IMR-90 (cell line): ENCODE measurements around the gene HMG20B.

Experiments used
- BHLHE40 ChIP-seq: fragments of 150-350 bp; IDR thresholded peaks from 2 replicates; pipeline ENCODE4 v1.6.1; 2016; ENCODE audit warnings: mild to moderate bottlenecking, low read depth, low read length
- CEBPB ChIP-seq: IDR thresholded peaks from 2 replicates; pipeline ENCODE4 v1.6.1; 2012; ENCODE audit warnings: low read depth, low read length, improper control_type of control experiment
- CTCF ChIP-seq: conservative IDR thresholded peaks from 2 replicates; pipeline ENCODE4 v1.5.1; 2012; ENCODE audit warnings: mild to moderate bottlenecking, low read depth, low read length, improper control_type of control experiment
- ELK1 ChIP-seq: fragments of 150-350 bp; IDR thresholded peaks from 2 replicates; pipeline ENCODE4 v1.6.1; 2016; ENCODE audit warnings: low read depth, mild to moderate bottlenecking, low read length, moderate library complexity, borderline replicate concordance
- FOS ChIP-seq: fragments of 150-350 bp; IDR thresholded peaks from 2 replicates; pipeline ENCODE4 v1.6.1; 2016; ENCODE audit warnings: low read depth, low read length
- MAFK ChIP-seq: IDR thresholded peaks from 2 replicates; pipeline ENCODE4 v1.6.1; 2012; ENCODE audit warnings: low read depth, low read length, improper control_type of control experiment
- MXI1 ChIP-seq: IDR thresholded peaks from 2 replicates; pipeline ENCODE4 v1.6.1; 2012; ENCODE audit warnings: low read depth, mild to moderate bottlenecking, low read length, moderate library complexity, borderline replicate concordance
- POLR2A ChIP-seq: IDR thresholded peaks from 2 replicates; pipeline ENCODE4 v1.6.1; 2012; ENCODE audit warnings: mild to moderate bottlenecking, low read depth, low read length
- RAD21 ChIP-seq: IDR thresholded peaks from 2 replicates; pipeline ENCODE4 v1.6.1; 2012; ENCODE audit warnings: low read length, improper control_type of control experiment
- RCOR1 ChIP-seq: IDR thresholded peaks from 2 replicates; pipeline ENCODE4 v1.6.1; 2012; ENCODE audit warnings: mild to moderate bottlenecking, low read length, improper control_type of control experiment; ENCODE audit not compliant: insufficient replicate concordance
- RFX5 ChIP-seq: IDR thresholded peaks from 2 replicates; pipeline ENCODE4 v1.8.0; 2012; ENCODE audit warnings: low read depth, mild to moderate bottlenecking, low read length, moderate library complexity
- SMC3 ChIP-seq: fragments of 150-350 bp; IDR thresholded peaks from 2 replicates; pipeline ENCODE4 v1.6.1; 2016; ENCODE audit warnings: low read depth, mild to moderate bottlenecking, antibody characterized with exemption, low read length, moderate library complexity
- USF2 ChIP-seq: fragments of 150-350 bp; IDR thresholded peaks from 2 replicates; pipeline ENCODE4 v1.6.1; 2017; ENCODE audit warnings: mild to moderate bottlenecking, antibody characterized with exemption, low read length, low read depth

- no peak for TF ChIP-seq USF2
- no peak for TF ChIP-seq POLR2A
- TF ChIP-seq MAFK: no peak
- TF ChIP-seq RFX5: no peak
- no peak for TF ChIP-seq RAD21
- TF ChIP-seq CTCF: no peak
- no peak for TF ChIP-seq SMC3
- TF ChIP-seq CEBPB: no peak
- TF ChIP-seq RCOR1: no peak
- no peak for TF ChIP-seq FOS
- TF ChIP-seq BHLHE40: no peak
- TF ChIP-seq MXI1: no peak
- TF ChIP-seq ELK1: no peak
These were observed 37.2 kb upstream of the HMG20B start for GRCh38 chr19:3535563-3535965.
